SK-N-SH treated with all-trans-retinoic acid at 6 μM for 48 hours (cell line): ENCODE results near the gene RTP3.

Source experiments
- ATAC-seq: fragments of 200-7000 bp; cut with Tn5 transposase; 3 replicates; pipeline ENCODE4 v1.9.1; 2020; ENCODE audit warnings: mild to moderate bottlenecking, moderate library complexity
- ARNTL ChIP-seq: fragments of 450-650 bp; formaldehyde crosslinking; IDR thresholded peaks from 2 replicates; pipeline ENCODE4 v1.5.0; 2020; ENCODE audit warnings: low read depth, mild to moderate bottlenecking, moderate library complexity, borderline replicate concordance
- BACH2 ChIP-seq: fragments of 250-450 bp; sonication (Bioruptor Pico); IDR thresholded peaks from 2 replicates; pipeline ENCODE4 v1.9.0; 2021; ENCODE audit warnings: mild to moderate bottlenecking, borderline replicate concordance
- CREB5 ChIP-seq: fragments of 250-450 bp; sonication (Bioruptor Pico); IDR thresholded peaks from 2 replicates; pipeline ENCODE4 v1.5.1; 2020; ENCODE audit warnings: low read depth, mild to moderate bottlenecking, moderate library complexity
- CSDC2 ChIP-seq: fragments of 250-450 bp; sonication (Bioruptor Pico); IDR thresholded peaks from 2 replicates; pipeline ENCODE4 v1.5.0; 2020; ENCODE audit warnings: mild to moderate bottlenecking, moderate library complexity
- ESRRG ChIP-seq: fragments of 250-450 bp; sonication (Bioruptor Pico); IDR thresholded peaks from 2 replicates; pipeline ENCODE4 v1.6.1; 2021; ENCODE audit warnings: mild to moderate bottlenecking
- ISL1 ChIP-seq: fragments of 250-450 bp; sonication (Bioruptor Pico); IDR thresholded peaks from 2 replicates; pipeline ENCODE4 v2.1.2; 2022; ENCODE audit warnings: mild to moderate bottlenecking, moderate library complexity
- PATZ1 ChIP-seq: fragments of 250-450 bp; sonication (Bioruptor Pico); IDR thresholded peaks from 2 replicates; pipeline ENCODE4 v1.8.0; 2020; ENCODE audit warnings: mild to moderate bottlenecking, moderate library complexity, borderline replicate concordance
- POU6F1 ChIP-seq: fragments of 250-450 bp; sonication (Bioruptor Pico); IDR thresholded peaks from 2 replicates; pipeline ENCODE4 v1.8.0; 2021; ENCODE audit warnings: low read depth, mild to moderate bottlenecking, moderate library complexity, borderline replicate concordance
- PPARA ChIP-seq: fragments of 250-450 bp; sonication (Bioruptor Pico); IDR thresholded peaks from 2 replicates; pipeline ENCODE4 v1.5.0; 2020; ENCODE audit warnings: mild to moderate bottlenecking, borderline replicate concordance
- RARB ChIP-seq: fragments of 250-450 bp; sonication (Bioruptor Pico); IDR thresholded peaks from 2 replicates; pipeline ENCODE4 v1.8.0; 2021; ENCODE audit warnings: mild to moderate bottlenecking, moderate library complexity
- SNAI2 ChIP-seq: fragments of 250-450 bp; sonication (Bioruptor Pico); IDR thresholded peaks from 2 replicates; pipeline ENCODE4 v1.5.0; 2020; ENCODE audit warnings: mild to moderate bottlenecking, moderate library complexity
- TCF4 ChIP-seq: fragments of 250-450 bp; sonication (Bioruptor Pico); IDR thresholded peaks from 2 replicates; pipeline ENCODE4 v1.8.0; 2021; ENCODE audit warnings: mild to moderate bottlenecking, moderate library complexity, borderline replicate concordance
- TOX ChIP-seq: fragments of 250-450 bp; sonication (Bioruptor Pico); IDR thresholded peaks from 2 replicates; pipeline ENCODE4 v1.8.0; 2021; ENCODE audit warnings: mild to moderate bottlenecking, moderate library complexity, borderline replicate concordance
- TSHZ2 ChIP-seq: fragments of 250-450 bp; sonication (Bioruptor Pico); IDR thresholded peaks from 2 replicates; pipeline ENCODE4 v1.5.0; 2020; ENCODE audit warnings: mild to moderate bottlenecking, moderate library complexity
- ZC3H10 ChIP-seq: fragments of 250-450 bp; sonication (Bioruptor Pico); IDR thresholded peaks from 2 replicates; pipeline ENCODE4 v1.5.1; 2021; ENCODE audit warnings: mild to moderate bottlenecking, moderate library complexity
- ZFP3 ChIP-seq: fragments of 250-450 bp; sonication (Bioruptor Pico); IDR thresholded peaks from 2 replicates; pipeline ENCODE4 v1.5.0; 2020; ENCODE audit warnings: mild to moderate bottlenecking, moderate library complexity
- ZFP30 ChIP-seq: fragments of 450-650 bp; formaldehyde crosslinking; IDR thresholded peaks from 2 replicates; pipeline ENCODE4 v1.5.0; 2022; ENCODE audit warnings: mild to moderate bottlenecking, moderate library complexity
- ZNF565 ChIP-seq: fragments of 450-650 bp; formaldehyde crosslinking; conservative IDR thresholded peaks from 2 replicates; pipeline ENCODE4 v1.5.0; 2020; ENCODE audit warnings: low read depth, mild to moderate bottlenecking, moderate library complexity
- ZNF70 ChIP-seq: fragments of 450-650 bp; formaldehyde crosslinking; IDR thresholded peaks from 2 replicates; pipeline ENCODE4 v1.5.0; 2020; ENCODE audit warnings: mild to moderate bottlenecking, moderate library complexity
- ZNF8 ChIP-seq: fragments of 450-650 bp; formaldehyde crosslinking; IDR thresholded peaks from 2 replicates; pipeline ENCODE4 v1.5.0; 2020; ENCODE audit warnings: mild to moderate bottlenecking, moderate library complexity

RTP3 gene

DNA sequence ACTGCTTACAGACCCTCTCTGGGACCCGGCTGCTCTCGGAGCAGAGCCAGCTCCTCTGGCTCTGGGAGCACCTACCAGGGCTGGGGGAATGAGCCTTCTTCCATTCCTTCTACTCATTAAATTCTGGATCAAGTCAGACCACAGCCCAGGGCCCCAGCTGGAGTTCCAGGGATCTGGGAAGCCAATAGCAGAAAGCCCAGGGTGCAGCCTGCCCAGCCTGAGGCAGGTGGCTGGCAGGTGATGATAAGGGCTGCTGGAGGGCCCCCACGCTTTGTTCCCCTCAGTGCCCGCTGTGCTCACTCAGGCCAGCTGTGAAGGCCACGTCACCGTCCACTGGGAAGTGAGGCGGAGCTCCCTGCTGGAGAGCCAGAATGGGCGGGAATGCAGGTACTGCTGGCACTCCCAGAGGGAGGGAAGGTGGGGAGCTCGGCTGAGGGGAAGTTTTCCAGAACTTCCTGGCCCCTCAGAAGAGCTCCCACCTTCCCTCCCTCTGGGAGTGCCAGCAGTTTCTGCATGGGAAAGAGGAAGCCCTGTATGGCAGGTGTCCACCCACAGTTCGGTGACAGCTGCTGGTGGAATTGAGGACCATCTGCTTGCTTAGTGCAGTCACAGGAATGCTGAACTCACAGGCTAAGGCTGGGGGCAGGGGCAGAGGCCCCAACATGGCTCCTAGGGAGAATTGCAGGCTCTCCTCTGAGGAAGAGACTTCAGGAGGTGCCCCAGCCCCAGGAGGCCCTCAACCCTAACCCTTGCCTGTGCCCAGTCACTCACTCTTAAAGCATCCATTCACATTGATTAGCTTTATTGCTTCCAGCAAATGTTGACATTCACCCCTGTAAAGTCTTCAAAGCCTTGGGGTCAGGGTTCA, 12.6 kb upstream of the RTP3 start:
- no peak for ATAC-seq
- TF ChIP-seq ZNF8 (CRISPR knock-in tag) (no peak), ZNF565 (CRISPR knock-in tag) (no peak), POU6F1 (CRISPR knock-in tag) (no peak), BACH2 (CRISPR knock-in tag) (no peak), TSHZ2 (no peak), ISL1 (CRISPR knock-in tag) (no peak), ZFP30 (CRISPR knock-in tag) (no peak), RARB (CRISPR knock-in tag) (no peak), ARNTL (CRISPR knock-in tag) (no peak), ZFP3 (CRISPR knock-in tag) (no peak), ZC3H10 (CRISPR knock-in tag) (no peak), TCF4 (CRISPR knock-in tag) (no peak), PATZ1 (CRISPR knock-in tag) (no peak), SNAI2 (CRISPR knock-in tag) (no peak), PPARA (CRISPR knock-in tag) (no peak), ESRRG (CRISPR knock-in tag) (no peak), CSDC2 (CRISPR knock-in tag) (no peak), CREB5 (CRISPR knock-in tag) (no peak), ZNF70 (no peak), TOX (CRISPR knock-in tag) (no peak)
- TF ChIP-seq, all 23 proteins: peak for 0

GRCh38 chr3:46485779-46486175, 12.0 kb upstream of the RTP3 start:
- TF ChIP-seq PPARA (CRISPR knock-in tag) (no peak), CREB5 (CRISPR knock-in tag) (no peak), TOX (CRISPR knock-in tag) (no peak), POU6F1 (CRISPR knock-in tag) (no peak), ESRRG (CRISPR knock-in tag) (no peak), ZNF70 (no peak)
- ATAC-seq: no peak
